H1 (cell line): ENCODE results near the gene MEGF9. TPM values are rescaled to one million over a fixed set of nuclear protein-coding genes. Genes with fewer than 3 reads are reported as not detected.

Experiments
- CTCF ChIA-PET: fragments of 300-600 bp; sonication (Branson Sonifier 250); formaldehyde crosslinking; loops from one replicate; lab custom pipeline; 2021; ENCODE audit not compliant: partially characterized antibody; lab: Charles Lee
- POLR2A ChIA-PET: fragments of 300-600 bp; sonication (Branson Sonifier 250); formaldehyde crosslinking; loops from one replicate; lab custom pipeline; 2021; ENCODE audit warnings: inconsistent platforms; ENCODE audit not compliant: partially characterized antibody; lab: Charles Lee
- DNase-seq, 2 experiments: peaks; one replicate each; pipeline versions ENCODE4 v3.0.0 to v3.0.0-alpha.2; 2010 to 2022; ENCODE audit warnings: low spot score in 2 of 2, low read depth in 1 of 2, mixed read lengths in 1 of 2
- FAIRE-seq: peaks from 2 replicates; lab custom pipeline; 2011; peaks lifted over from hg19 to GRCh38; lab: Jason Lieb, UNC
- H2AFZ ChIP-seq: 2 replicates; pipeline ENCODE4 v1.8.1; 2012; ENCODE audit warnings: low read length, inconsistent platforms
- H2AK5ac ChIP-seq: 2 replicates; pipeline ENCODE4 v1.6.1; 2013; ENCODE audit warnings: low read depth, low read length
- H2BK120ac ChIP-seq: replicated peaks from 2 replicates; pipeline ENCODE3; 2013; ENCODE audit warnings: low read depth, low read length, inconsistent platforms
- H2BK12ac ChIP-seq: 2 replicates; pipeline ENCODE4 v1.6.1; 2013; ENCODE audit warnings: low read depth, low read length
- H2BK15ac ChIP-seq: 2 replicates; pipeline ENCODE4 v1.6.1; 2013; ENCODE audit warnings: low read length
- H2BK20ac ChIP-seq: 2 replicates; pipeline ENCODE4 v1.6.1; 2013; ENCODE audit warnings: low read length
- H2BK5ac ChIP-seq: 2 replicates; pipeline ENCODE4 v1.6.1; 2013; ENCODE audit warnings: low read depth, low read length
- H3K14ac ChIP-seq: 2 replicates; pipeline ENCODE4 v1.6.1; 2013; ENCODE audit warnings: inconsistent platforms; ENCODE audit not compliant: insufficient read length
- H3K18ac ChIP-seq: 2 replicates; pipeline ENCODE4 v1.6.1; 2013; ENCODE audit warnings: low read length; ENCODE audit errors: extremely low read depth
- H3K23ac ChIP-seq: 2 replicates; pipeline ENCODE4 v1.6.1; 2013; ENCODE audit warnings: inconsistent platforms; ENCODE audit not compliant: insufficient read length
- H3K23me2 ChIP-seq: 2 replicates; pipeline ENCODE4 v1.6.1; 2013; ENCODE audit warnings: low read depth, low read length
- H3K27ac ChIP-seq: 2 replicates; pipeline ENCODE4 v1.6.1; 2011; ENCODE audit warnings: low read depth, low read length, inconsistent platforms
- H3K27me3 ChIP-seq, 4 experiments: replicated peaks in 1 of 4; 1 replicate in 1 of 4; 2 replicates in 3 of 4; pipeline versions ENCODE4 v1.6.1 to v1.8.1; 2011 to 2013; ENCODE audit warnings: low read length in 3 of 4, mild to moderate bottlenecking in 3 of 4, inconsistent platforms in 2 of 4, mixed read lengths in 2 of 4, moderate library complexity in 1 of 4; ENCODE audit not compliant: control insufficient read depth in 3 of 4, insufficient read depth in 3 of 4; ENCODE audit errors: extremely low read depth in 1 of 4
- H3K36me3 ChIP-seq, 4 experiments: 2 replicates each; pipeline versions ENCODE4 v1.6.1 to v1.8.1; 2011 to 2013; ENCODE audit warnings: mild to moderate bottlenecking in 4 of 4, low read length in 3 of 4, moderate library complexity in 2 of 4, control low read depth in 1 of 4, inconsistent platforms in 1 of 4; ENCODE audit not compliant: insufficient read depth in 4 of 4, control insufficient read depth in 2 of 4
- H3K4ac ChIP-seq: replicated peaks from 2 replicates; pipeline ENCODE3; 2013; ENCODE audit warnings: low read length, low read depth, mixed read lengths, inconsistent platforms; ENCODE audit not compliant: insufficient read length
- H3K4me1 ChIP-seq, 4 experiments: replicated peaks in 1 of 4; 1 replicate in 1 of 4; 2 replicates in 3 of 4; pipeline versions ENCODE4 v1.6.1 to v1.8.1; 2011 to 2013; ENCODE audit warnings: low read length in 3 of 4, inconsistent platforms in 2 of 4, mixed read lengths in 1 of 4; ENCODE audit not compliant: insufficient read depth in 4 of 4, control insufficient read depth in 3 of 4
- H3K4me2 ChIP-seq, 2 experiments: 2 replicates each; pipeline versions ENCODE4 v1.6.1 to v1.8.1; 2011 to 2013; ENCODE audit warnings: low read depth in 2 of 2, low read length in 2 of 2, control low read depth in 1 of 2, inconsistent platforms in 1 of 2, mild to moderate bottlenecking in 1 of 2; ENCODE audit not compliant: insufficient read depth in 1 of 2
- H3K4me3 ChIP-seq, 4 experiments: fragments of 200-600, 300-600 bp in 1 of 4; sonication (generic), shearing (Covaris generic), sonication (Bioruptor Twin) in 1 of 4; 2 replicates each; pipeline versions ENCODE4 v1.5.1 to v1.8.1; 2011 to 2016; ENCODE audit warnings: low read length in 4 of 4, low read depth in 3 of 4, control low read depth in 2 of 4, inconsistent platforms in 2 of 4, mild to moderate bottlenecking in 2 of 4, mixed read lengths in 1 of 4, moderate library complexity in 1 of 4; ENCODE audit not compliant: insufficient read depth in 2 of 4; ENCODE audit errors: extremely low read depth in 1 of 4
- H3K56ac ChIP-seq: replicated peaks from 2 replicates; pipeline ENCODE3; 2013; ENCODE audit warnings: low read depth, mild to moderate bottlenecking, mixed read lengths, low read length, inconsistent platforms; ENCODE audit not compliant: insufficient read length
- H3K79me1 ChIP-seq: 2 replicates; pipeline ENCODE4 v1.6.1; 2013; ENCODE audit warnings: low read depth, low read length, control low read depth
- H3K79me2 ChIP-seq, 2 experiments: 2 replicates each; pipeline versions ENCODE4 v1.6.1 to v1.8.1; 2012 to 2013; ENCODE audit warnings: low read length in 2 of 2, mild to moderate bottlenecking in 2 of 2, inconsistent platforms in 1 of 2; ENCODE audit not compliant: insufficient read depth in 2 of 2, control insufficient read depth in 1 of 2
- H3K9ac ChIP-seq, 4 experiments: replicated peaks in 1 of 4; 1 replicate in 1 of 4; 2 replicates in 3 of 4; pipeline versions ENCODE4 v1.6.1 to v1.8.1; 2011 to 2013; ENCODE audit warnings: low read depth in 3 of 4, low read length in 3 of 4, control low read depth in 2 of 4, mild to moderate bottlenecking in 2 of 4, moderate library complexity in 2 of 4, inconsistent platforms in 1 of 4; ENCODE audit errors: extremely low read depth in 1 of 4
- H3K9me3 ChIP-seq, 2 experiments: 2 replicates each; pipeline versions ENCODE4 v1.6.1 to v1.8.1; 2012 to 2013; ENCODE audit warnings: mild to moderate bottlenecking in 2 of 2, moderate library complexity in 2 of 2, control low read depth in 1 of 2, inconsistent platforms in 1 of 2, low read depth in 1 of 2, low read length in 1 of 2, mixed read lengths in 1 of 2; ENCODE audit not compliant: insufficient read depth in 2 of 2
- H4K20me1 ChIP-seq, 2 experiments: replicated peaks in 1 of 2; 2 replicates each; pipeline versions ENCODE3 to v1.8.1; 2011 to 2013; ENCODE audit warnings: inconsistent platforms in 2 of 2, low read length in 2 of 2, mild to moderate bottlenecking in 1 of 2; ENCODE audit not compliant: insufficient read depth in 2 of 2, control insufficient read depth in 1 of 2
- H4K5ac ChIP-seq: 2 replicates; pipeline ENCODE4 v1.6.1; 2013; ENCODE audit warnings: low read length, low read depth, mixed read lengths, inconsistent platforms; ENCODE audit not compliant: insufficient read length
- H4K8ac ChIP-seq: 2 replicates; pipeline ENCODE4 v1.8.0; 2013; ENCODE audit warnings: mild to moderate bottlenecking, moderate library complexity, low read length, inconsistent platforms; ENCODE audit not compliant: insufficient read depth; ENCODE audit errors: extremely low read depth
- H4K91ac ChIP-seq: replicated peaks from 2 replicates; pipeline ENCODE3; 2013; ENCODE audit warnings: low read length, mixed read lengths, inconsistent platforms; ENCODE audit not compliant: insufficient read length
- CBX5 ChIP-seq: fragments of 300-800, 300-1000 bp; sonication (generic); IDR thresholded peaks from 2 replicates; pipeline ENCODE4 v1.7.1; 2016; ENCODE audit warnings: antibody characterized with exemption, low read length, low read depth
- KDM1A ChIP-seq: fragments of 200-600, 300-600 bp; sonication (generic); IDR thresholded peaks from 2 replicates; pipeline ENCODE4 v1.7.1; 2016; ENCODE audit warnings: mild to moderate bottlenecking, low read length, borderline replicate concordance
- TAF7 ChIP-seq: optimal IDR thresholded peaks from 2 replicates; pipeline ENCODE3; 2011; ENCODE audit warnings: low read depth, mild to moderate bottlenecking, inconsistent platforms, low read length, moderate library complexity, borderline replicate concordance
- WGBS, 2 experiments: shearing (Covaris generic) in 1 of 2; methylation state at CpG; one replicate each; pipeline versions ENCODE4 v1.1.6 to v1.1.7; 2013 to 2015; ENCODE audit warnings: low lambda C conversion rate in 2 of 2, mixed read lengths in 2 of 2, inconsistent platforms in 1 of 2, low coverage in 1 of 2, missing lambda C conversion rate in 1 of 2; ENCODE audit not compliant: insufficient replicate concordance in 2 of 2, insufficient coverage in 1 of 2, insufficient read length in 1 of 2; ENCODE audit errors: extremely low coverage in 1 of 2, missing lambda C conversion rate in 1 of 2; 5-methylcytosine and 5-hydroxymethylcytosine counted together
- polyA plus RNA-seq, 7 experiments: library from polyadenylated mRNA; depleted of rRNA in 3 of 7; stranded (reverse) in 5 of 7; unstranded in 2 of 7; fragments of >200 nt in 5 of 7; fragments of 200-250 nt in 2 of 7; gene quantifications; 1 replicate in 5 of 7; 2 replicates in 1 of 7; 4 replicates in 1 of 7; pipeline versions ENCODE4 v1.2.1 to v1.2.3, GENCODE V29; 2011 to 2013; ENCODE audit warnings: missing spikeins in 2 of 7, mixed read lengths in 2 of 7
- total RNA-seq: library from RNA; stranded (reverse); fragmentation: NEBNext Ultra II Directional; extraction: Animal tissue kit (Norgen Biotek cat#: 25700); gene quantifications from 2 replicates; pipeline ENCODE4 v1.2.1, GENCODE V29; 2021
- TF ChIP-seq, protein P1 (sequence below): IDR thresholded peaks from 2 replicates; pipeline ENCODE4 v1.6.1; 2012; ENCODE audit warnings: inconsistent platforms
- TF ChIP-seq, protein P2 (sequence below): IDR thresholded peaks from 2 replicates; pipeline ENCODE4 v1.6.1; 2012; ENCODE audit warnings: low read length, inconsistent platforms

The MEGF9 gene
- total and polyA plus RNA-seq, 2 of the 8 experiments (the other 6 are each of a cell fraction or from before 2014, with no cell fraction given): 0.45 to 1.8 TPM

GRCh38 chr9:120555839-120556238 lies 158.4 kb downstream of the MEGF9 start:
- Histone ChIP-seq H3K79me1 (peaks cover 6% of the 10 kb centered on the region; the same call in 1 of the 2 replicates), H2BK120ac (no peak overlapping the region), H2BK12ac (no peak overlapping the region), H3K56ac (no peak overlapping the region), H3K23me2 (no peaks in the 10 kb centered on the region), H3K27ac (no peak overlapping the region), H3K27me3 (no peaks in the 10 kb centered on the region), H3K18ac (no peak overlapping the region), H3K4ac (no peak overlapping the region), H3K4me3 (no peak overlapping the region), H4K5ac (no peak overlapping the region), H2AK5ac (no peak overlapping the region), H3K9ac (no peak overlapping the region), H3K4me1 (no peaks in the 10 kb centered on the region), H2BK5ac (no peak overlapping the region), H3K4me2 (no peak overlapping the region), H3K79me2 (peaks cover 0 to 29% of the 10 kb centered on the region in 2 experiments; a peak in 2 of 4 replicates), H3K9me3 (no peaks in the 10 kb centered on the region), H3K36me3 (peaks cover 0 to 3% (median 1%) of the 10 kb centered on the region in 4 experiments; a peak in 2 of 8 replicates), H3K14ac (no peak overlapping the region), H2AFZ (no peak overlapping the region), H4K8ac (no peak overlapping the region), H4K91ac (no peak overlapping the region), H4K20me1 (peaks cover 3 to 5% of the 10 kb centered on the region in 2 experiments), H3K23ac (no peak overlapping the region), H2BK20ac (no peak overlapping the region), H2BK15ac (no peak overlapping the region)
- no peak for FAIRE-seq
- ChIA-PET CTCF (interaction anchor here (0.6 kb wide), 2 partner anchors 44 to 97 kb away, joined by 4 read pairs; no protein-coding TSS in a partner anchor), POLR2A (interaction anchor here (0.6 kb wide), 1 partner anchor 330 kb away, joined by 3 read pairs; no protein-coding TSS in a partner anchor)
- WGBS, 2 experiments: 91% methylated on average over 4 of the region's 4 CpGs; no CpG with 5 or more reads in 1 of the 2 experiments
- DNase-seq: no peak
- TF ChIP-seq, protein P1, sequence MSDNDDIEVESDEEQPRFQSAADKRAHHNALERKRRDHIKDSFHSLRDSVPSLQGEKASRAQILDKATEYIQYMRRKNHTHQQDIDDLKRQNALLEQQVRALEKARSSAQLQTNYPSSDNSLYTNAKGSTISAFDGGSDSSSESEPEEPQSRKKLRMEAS: no peak
- no peak for TF ChIP-seq KDM1A
- no peak for TF ChIP-seq CBX5
- TF ChIP-seq TAF7: no peak
- TF ChIP-seq, protein P2, sequence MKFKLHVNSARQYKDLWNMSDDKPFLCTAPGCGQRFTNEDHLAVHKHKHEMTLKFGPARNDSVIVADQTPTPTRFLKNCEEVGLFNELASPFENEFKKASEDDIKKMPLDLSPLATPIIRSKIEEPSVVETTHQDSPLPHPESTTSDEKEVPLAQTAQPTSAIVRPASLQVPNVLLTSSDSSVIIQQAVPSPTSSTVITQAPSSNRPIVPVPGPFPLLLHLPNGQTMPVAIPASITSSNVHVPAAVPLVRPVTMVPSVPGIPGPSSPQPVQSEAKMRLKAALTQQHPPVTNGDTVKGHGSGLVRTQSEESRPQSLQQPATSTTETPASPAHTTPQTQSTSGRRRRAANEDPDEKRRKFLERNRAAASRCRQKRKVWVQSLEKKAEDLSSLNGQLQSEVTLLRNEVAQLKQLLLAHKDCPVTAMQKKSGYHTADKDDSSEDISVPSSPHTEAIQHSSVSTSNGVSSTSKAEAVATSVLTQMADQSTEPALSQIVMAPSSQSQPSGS: no peak
